Measurements from ENCODE around the gene SEC63. TPM values are rescaled to one million over a fixed set of nuclear protein-coding genes. Genes with fewer than 3 reads are reported as not detected.

Gene SEC63
- total RNA-seq, 2 donors from 2014 or later: 73.4 to 97.9 TPM

DNA sequence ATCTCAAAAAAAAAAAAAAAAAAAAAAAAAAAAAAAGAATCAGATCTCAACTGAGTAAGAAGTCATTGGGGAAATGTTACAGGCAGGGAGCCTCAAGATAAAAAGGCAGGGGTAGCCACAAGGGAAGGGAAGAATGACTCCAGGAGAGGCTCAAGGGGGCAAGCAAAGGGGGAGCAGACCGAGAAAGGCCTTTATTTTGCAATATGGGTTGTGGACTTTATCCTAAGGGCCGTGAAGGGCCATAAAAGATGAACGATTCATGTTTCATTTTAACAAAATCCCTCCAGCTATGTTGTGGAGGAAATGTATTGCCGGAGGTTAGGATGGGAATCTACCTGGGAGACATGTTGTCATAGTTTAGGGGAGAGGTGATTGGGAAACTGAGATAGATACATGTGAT, 25.8 kb upstream of the SEC63 start:
- DNase-seq: no peak
- 80 to 82% methylated on average over 4 of the region's 4 CpGs for WGBS, 2 donors

DNA sequence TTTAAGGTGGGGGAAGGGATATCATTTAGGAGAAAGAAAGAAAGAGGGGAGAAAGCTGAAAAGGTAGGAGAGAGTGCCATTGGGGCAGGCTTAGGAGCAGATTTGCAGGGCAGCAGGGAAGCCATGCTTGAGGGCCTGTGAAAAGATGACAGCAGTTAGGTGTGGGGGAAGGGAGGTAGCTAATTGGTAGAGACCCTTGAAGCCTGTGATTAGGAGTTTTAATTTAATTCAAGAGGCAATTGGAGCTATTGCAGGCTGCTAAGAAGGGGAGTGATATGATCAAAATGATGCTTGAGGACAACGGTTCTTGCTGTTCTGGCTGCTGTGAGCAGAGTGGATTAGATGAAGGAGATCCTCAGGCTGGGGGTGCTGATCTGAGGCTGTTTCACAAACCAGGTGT, 24.5 kb upstream of the SEC63 start:
- peaks cover 3% of the 10 kb centered on the region for H3K4me1 ChIP-seq
- TF ChIP-seq CTCF (IDR thresholded peaks at IDR 0.05) (no peak), POLR2A (IDR thresholded peaks at IDR 0.05) (no peak)
- DNase-seq (no peak), ATAC-seq (no peak)
- H3K9me3 ChIP-seq: no peaks in the 10 kb centered on the region
- no peaks in the 10 kb centered on the region for H3K27me3 ChIP-seq
- no peak overlapping the region for H3K4me3 ChIP-seq
- WGBS, 2 donors: 64 to 79% methylated on average over 1 of the region's 1 CpG
- intact Hi-C loops (cut with DNase I): loop anchor here (5.0 kb wide), 1 partner anchor 65 kb away; no protein-coding TSS in a partner anchor
- no peaks in the 10 kb centered on the region for H3K36me3 ChIP-seq (replicated peaks in 1 of 2; ENCODE audit: insufficient read depth in 1 of 2, low read depth in 2 of 2)
- no peak overlapping the region for H3K27ac ChIP-seq

More for the DNA sequence above, 25.8 kb upstream of the SEC63 start:
- intact Hi-C loops (cut with DNase I): loop anchor here (5.0 kb wide), 1 partner anchor 63 kb away; no protein-coding TSS in a partner anchor
- Histone ChIP-seq H3K27ac (no peak overlapping the region), H3K4me3 (no peak overlapping the region), H3K4me1 (peaks cover 3% of the 10 kb centered on the region), H3K36me3 (replicated peaks in 1 of 2; ENCODE audit: insufficient read depth in 1 of 2, low read depth in 2 of 2) (no peaks in the 10 kb centered on the region), H3K9me3 (no peaks in the 10 kb centered on the region), H3K27me3 (no peaks in the 10 kb centered on the region)
- no peak for TF ChIP-seq CTCF (IDR thresholded peaks at IDR 0.05)
- no peak for TF ChIP-seq POLR2A (IDR thresholded peaks at IDR 0.05)
- no peak for ATAC-seq

DNA sequence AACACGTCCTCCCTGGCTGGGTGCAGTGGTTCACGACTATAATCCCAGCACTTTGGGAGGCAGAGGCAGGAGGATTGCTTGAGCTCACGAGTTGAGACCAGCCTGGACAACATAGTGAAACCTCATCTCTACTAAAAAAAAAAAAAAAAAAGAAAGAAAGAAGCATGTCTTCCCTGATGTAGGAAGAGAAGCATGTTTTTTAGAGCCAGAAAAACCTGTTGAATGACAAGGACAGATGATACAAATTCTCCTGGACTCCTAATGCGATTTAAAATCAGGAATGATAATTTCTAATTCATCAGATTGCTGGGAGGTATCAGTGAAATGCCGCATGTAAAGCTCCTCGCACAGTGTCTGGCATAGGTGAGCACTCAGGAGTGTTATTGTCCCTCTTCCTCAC, 23.7 kb upstream of the SEC63 start:
- TF ChIP-seq CTCF (IDR thresholded peaks at IDR 0.05) (no peak), POLR2A (IDR thresholded peaks at IDR 0.05) (no peak)
- ATAC-seq (no peak), DNase-seq (no peak)
- Histone ChIP-seq H3K36me3 (replicated peaks in 1 of 2; ENCODE audit: insufficient read depth in 1 of 2, low read depth in 2 of 2) (no peaks in the 10 kb centered on the region), H3K4me3 (no peak overlapping the region), H3K4me1 (peaks cover 3% of the 10 kb centered on the region), H3K9me3 (no peaks in the 10 kb centered on the region), H3K27me3 (peaks cover 0 to 3% of the 10 kb centered on the region in 2 donors), H3K27ac (no peak overlapping the region)
- WGBS, 2 donors: 62 to 71% methylated on average over 6 of the region's 6 CpGs
- intact Hi-C loops (cut with DNase I): loop anchor here (5.0 kb wide), 1 partner anchor 66 kb away; no protein-coding TSS in a partner anchor

DNA sequence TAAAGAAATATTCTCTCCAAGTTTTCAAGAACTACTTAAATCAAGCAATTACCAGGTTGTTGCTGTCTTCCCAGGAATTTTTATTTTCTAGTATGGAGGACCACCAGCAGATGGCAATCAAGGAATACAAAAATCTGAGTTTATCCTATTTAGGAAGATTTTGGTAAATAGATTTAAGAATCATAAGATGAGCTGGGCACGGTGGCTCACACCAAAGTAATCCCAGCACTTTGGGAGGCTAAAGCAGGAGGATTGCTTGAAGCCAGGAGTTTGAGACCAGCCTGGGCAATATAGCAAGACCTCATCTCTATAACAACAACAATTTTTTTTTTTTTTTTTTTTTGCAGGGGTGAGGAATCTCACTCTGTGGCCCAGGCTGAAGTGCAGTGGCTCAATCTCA, 19.3 kb upstream of the SEC63 start:
- no peak overlapping the region for H3K27ac ChIP-seq
- H3K4me1 ChIP-seq: peaks cover 17% of the 10 kb centered on the region
- no peaks in the 10 kb centered on the region for H3K9me3 ChIP-seq
- H3K4me3 ChIP-seq: no peak overlapping the region
- no peaks in the 10 kb centered on the region for H3K36me3 ChIP-seq (replicated peaks in 1 of 2; ENCODE audit: insufficient read depth in 1 of 2, low read depth in 2 of 2)
- DNase-seq: no peak
- H3K27me3 ChIP-seq: peaks cover 0 to 3% of the 10 kb centered on the region in 2 donors
- ATAC-seq: no peak
- intact Hi-C loops (cut with DNase I): no loop called here
- TF ChIP-seq CTCF (IDR thresholded peaks at IDR 0.05) (peak; percentile 13 to 58 (median 48)), POLR2A (IDR thresholded peaks at IDR 0.05) (no peak)
- 0 to 22% methylated on average over 1 of the region's 1 CpG for WGBS, 2 donors

DNA sequence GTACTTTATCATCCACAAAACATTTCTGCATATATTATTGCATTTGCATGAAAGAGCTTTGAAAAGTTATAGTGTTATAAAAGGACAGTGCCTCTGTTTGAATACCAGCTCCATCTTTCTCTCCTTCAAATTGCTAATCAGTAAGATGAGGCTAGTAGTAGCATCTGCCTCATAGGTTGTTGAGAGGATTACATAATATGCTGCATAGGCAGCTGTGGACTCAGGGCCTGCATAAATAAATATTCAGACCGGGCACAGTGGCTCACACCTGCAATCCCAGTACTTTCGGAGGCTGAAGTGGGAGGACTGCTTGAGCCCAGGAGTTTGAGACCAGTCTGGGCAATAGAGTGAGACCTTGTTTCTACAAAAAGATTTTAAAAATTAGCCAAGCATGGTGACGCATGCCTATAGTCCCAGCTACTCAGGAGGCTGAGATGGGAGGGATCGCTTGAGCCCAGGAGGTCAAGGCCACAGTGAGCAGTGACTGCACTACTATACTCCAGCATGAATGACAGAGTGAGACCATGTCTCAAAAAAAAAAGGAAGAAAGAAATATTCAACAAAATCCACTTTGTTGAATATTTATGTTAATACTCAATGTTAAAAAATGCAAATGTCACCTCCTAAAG, 18.3 kb upstream of the SEC63 start:
- H3K27ac ChIP-seq: no peak overlapping the region
- H3K9me3 ChIP-seq: no peaks in the 10 kb centered on the region
- ATAC-seq (no peak), DNase-seq (no peak)
- 77 to 80% methylated on average over 4 of the region's 4 CpGs for WGBS, 2 donors
- H3K4me3 ChIP-seq: no peak overlapping the region
- no peaks in the 10 kb centered on the region for H3K36me3 ChIP-seq (replicated peaks in 1 of 2; ENCODE audit: insufficient read depth in 1 of 2, low read depth in 2 of 2)
- no peak for TF ChIP-seq POLR2A (IDR thresholded peaks at IDR 0.05)
- TF ChIP-seq CTCF (IDR thresholded peaks at IDR 0.05): no peak
- peaks cover 18% of the 10 kb centered on the region for H3K4me1 ChIP-seq
- intact Hi-C loops (cut with DNase I): no loop called here
- H3K27me3 ChIP-seq: peaks cover 0 to 3% of the 10 kb centered on the region in 2 donors
